K562 (cell line): ENCODE results near the gene SGSM2. TPM values are rescaled to one million over a fixed set of nuclear protein-coding genes. Genes with fewer than 3 reads are reported as not detected.
A peak's percentile ranks its signal among the peaks of the same experiment; 100 is the strongest.

Experiments
- DNMT1 ChIP-seq: fragments of 450-650 bp; IDR thresholded peaks from 2 replicates; pipeline ENCODE4 v1.6.1; 2016; ENCODE audit warnings: antibody characterized with exemption, mild to moderate bottlenecking
- EP400 ChIP-seq: fragments of 450-650 bp; IDR thresholded peaks from 2 replicates; pipeline ENCODE4 v1.6.1; 2017; ENCODE audit warnings: antibody characterized with exemption, mild to moderate bottlenecking, moderate library complexity
- FOXA1 ChIP-seq: fragments of 450-650 bp; IDR thresholded peaks from 2 replicates; pipeline ENCODE4 v1.6.1; 2016; ENCODE audit warnings: mild to moderate bottlenecking, borderline replicate concordance
- KLF1 ChIP-seq: fragments of 450-650 bp; IDR thresholded peaks from 2 replicates; pipeline ENCODE4 v1.6.1; 2016; ENCODE audit warnings: missing genetic modification characterization, missing compliant biosample characterization
- L3MBTL2 ChIP-seq: fragments of 450-650 bp; IDR thresholded peaks from 2 replicates; pipeline ENCODE4 v1.6.1; 2016; ENCODE audit warnings: mild to moderate bottlenecking, moderate library complexity
- LARP7 ChIP-seq: fragments of 450-650 bp; IDR thresholded peaks from 2 replicates; pipeline ENCODE4 v1.6.1; 2016
- NONO ChIP-seq, 2 experiments: fragments of 200-400 bp in 1 of 2; fragments of 450-650 bp in 1 of 2; formaldehyde crosslinking in 1 of 2; IDR thresholded peaks; 2 replicates each; pipeline ENCODE4 v1.6.1; 2017; ENCODE audit warnings: low read depth in 2 of 2, mild to moderate bottlenecking in 2 of 2, moderate library complexity in 2 of 2, low read length in 1 of 2
- PHF8 ChIP-seq: fragments of 200-600 bp; sonication (generic); IDR thresholded peaks from 2 replicates; pipeline ENCODE4 v1.6.1; 2012; ENCODE audit warnings: mixed run types, mild to moderate bottlenecking, inconsistent platforms, low read length, moderate library complexity, borderline replicate concordance
- RBBP5 ChIP-seq: fragments of 200-600 bp; sonication (generic); IDR thresholded peaks from 2 replicates; pipeline ENCODE4 v1.6.1; 2012; ENCODE audit warnings: borderline replicate concordance, mild to moderate bottlenecking, low read length, control low read depth, inconsistent platforms; ENCODE audit not compliant: insufficient read depth, poor library complexity, severe bottlenecking
- SAFB2 ChIP-seq: fragments of 200-400 bp; formaldehyde crosslinking; IDR thresholded peaks from 2 replicates; pipeline ENCODE4 v1.6.1; 2018; ENCODE audit warnings: borderline replicate concordance, low read length, low read depth, moderate library complexity; ENCODE audit not compliant: severe bottlenecking
- SIN3A ChIP-seq, 2 experiments: fragments of 150-350 bp in 1 of 2; IDR thresholded peaks; 2 replicates each; pipeline ENCODE4 v1.6.1; 2011 to 2016; ENCODE audit warnings: borderline replicate concordance in 2 of 2, low read depth in 2 of 2, low read length in 2 of 2, mild to moderate bottlenecking in 2 of 2, moderate library complexity in 2 of 2; ENCODE audit not compliant: control insufficient read depth in 1 of 2
- SIX5 ChIP-seq, 2 experiments: IDR thresholded peaks; 2 replicates each; pipeline ENCODE4 v1.6.1; 2011; ENCODE audit warnings: low read length in 2 of 2, borderline replicate concordance in 1 of 2, low read depth in 1 of 2, mild to moderate bottlenecking in 1 of 2, moderate library complexity in 1 of 2; ENCODE audit not compliant: insufficient read depth in 1 of 2
- SMAD1 ChIP-seq: fragments of 150-350 bp; IDR thresholded peaks from 2 replicates; pipeline ENCODE4 v1.6.1; 2014; ENCODE audit warnings: low read length, low read depth; ENCODE audit not compliant: partially characterized antibody
- SREBF2 ChIP-seq: sonication (generic); formaldehyde crosslinking; IDR thresholded peaks from 2 replicates; pipeline ENCODE4 v1.4.0; 2020; ENCODE audit warnings: mild to moderate bottlenecking, missing genetic modification reagents
- ZBTB7A ChIP-seq: IDR thresholded peaks from 2 replicates; pipeline ENCODE4 v1.6.1; 2011; ENCODE audit warnings: low read depth, mild to moderate bottlenecking, low read length, moderate library complexity, borderline replicate concordance; ENCODE audit not compliant: control insufficient read depth
- ZNF699 ChIP-seq: fragments of 250-450 bp; sonication (Bioruptor Pico); IDR thresholded peaks from 2 replicates; pipeline ENCODE4 v1.8.0; 2021; ENCODE audit warnings: mild to moderate bottlenecking, moderate library complexity; ENCODE audit not compliant: insufficient replicate concordance
- polyA plus RNA-seq, 8 experiments: library from polyadenylated mRNA; depleted of rRNA in 4 of 8; stranded (reverse) in 5 of 8; unstranded in 3 of 8; fragments of >200 nt; fragmentation: Nextera tagmentation in 2 of 8; fragmentation: Illumina TruSeq in 1 of 8; extraction: Ambion mirVana in 2 of 8; extraction: Trizol in 1 of 8; gene quantifications; 2 replicates each; pipeline versions ENCODE4 v1.2.1 to v1.2.3, GENCODE V29; 2011 to 2014; ENCODE audit warnings: inconsistent platforms in 1 of 8, missing spikeins in 1 of 8
- total RNA-seq, 7 experiments: library from RNA; depleted of rRNA in 6 of 7; stranded (reverse); fragments of >200 nt in 6 of 7; fragmentation: Illumina TruSeq in 2 of 7; extraction: Trizol in 2 of 7; gene quantifications; 2 replicates each; pipeline versions ENCODE4 v1.2.1 to v1.2.3, GENCODE V29; 2011 to 2021; ENCODE audit warnings: low replicate concordance in 1 of 7
- TF ChIP-seq, protein P1 (sequence below): fragments of 450-650 bp; formaldehyde crosslinking; IDR thresholded peaks from 2 replicates; pipeline ENCODE4 v1.4.0; 2020; ENCODE audit warnings: mild to moderate bottlenecking
- TF ChIP-seq, protein P2 (sequence below): fragments of 450-650 bp; IDR thresholded peaks from 2 replicates; pipeline ENCODE4 v1.6.1; 2017; ENCODE audit warnings: antibody characterized with exemption, mild to moderate bottlenecking
- TF ChIP-seq, protein P3 (sequence below): conservative IDR thresholded peaks from 2 replicates; pipeline ENCODE4 v1.6.1; 2011; ENCODE audit warnings: low read depth, mild to moderate bottlenecking, low read length; ENCODE audit not compliant: control insufficient read depth

Gene SGSM2
- total and polyA plus RNA-seq, 9 of the 15 experiments (the other 6 are each of a cell fraction or from before 2014, with no cell fraction given), result 0.20 to 26.3 (median 14.8) TPM

GRCh38 chr17:2303204-2304188 lies 33.8 kb upstream of the SGSM2 start, which contains the start of the genes SMG6 and SRR (continued):
- TF ChIP-seq EP400 (peak; percentile 71; the same call in 1 of the 2 replicates), ZBTB7A (peak; percentile 77; the same call in 1 of the 2 replicates), L3MBTL2 (peak; percentile 69; the same call in 1 of the 2 replicates), RBBP5 (peak; percentile 84), NONO (IDR thresholded peaks at IDR 0.05; ENCODE audit: low read depth in 2 of 2, low read length in 1 of 2) (0 out of 4 replicates have a peak, but pooled peaks of 1 of the 2 experiments have one; percentile 14), FOXA1 (no peak), SMAD1 (no peak), KLF1 (tag) (no peak), SAFB2 (no peak), SIX5 (IDR thresholded peaks at IDR 0.05; ENCODE audit: borderline replicate concordance in 1 of 2, insufficient read depth in 1 of 2, low read depth in 1 of 2, low read length in 2 of 2) (no peak), SIN3A (IDR thresholded peaks at IDR 0.05; ENCODE audit: borderline replicate concordance in 2 of 2, control insufficient read depth in 1 of 2, low read depth in 2 of 2, low read length in 2 of 2) (peak in 1 of 2 experiments; percentile 40; a peak in 1 of 4 replicates), SREBF2 (CRISPR knock-in tag) (no peak), ZNF699 (CRISPR knock-in tag) (no peak), DNMT1 (no peak), LARP7 (no peak), PHF8 (peak; percentile 91; the same call in 1 of the 2 replicates)
- TF ChIP-seq, protein P1, sequence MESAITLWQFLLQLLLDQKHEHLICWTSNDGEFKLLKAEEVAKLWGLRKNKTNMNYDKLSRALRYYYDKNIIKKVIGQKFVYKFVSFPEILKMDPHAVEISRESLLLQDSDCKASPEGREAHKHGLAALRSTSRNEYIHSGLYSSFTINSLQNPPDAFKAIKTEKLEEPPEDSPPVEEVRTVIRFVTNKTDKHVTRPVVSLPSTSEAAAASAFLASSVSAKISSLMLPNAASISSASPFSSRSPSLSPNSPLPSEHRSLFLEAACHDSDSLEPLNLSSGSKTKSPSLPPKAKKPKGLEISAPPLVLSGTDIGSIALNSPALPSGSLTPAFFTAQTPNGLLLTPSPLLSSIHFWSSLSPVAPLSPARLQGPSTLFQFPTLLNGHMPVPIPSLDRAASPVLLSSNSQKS, result no peak
- TF ChIP-seq, protein P2, sequence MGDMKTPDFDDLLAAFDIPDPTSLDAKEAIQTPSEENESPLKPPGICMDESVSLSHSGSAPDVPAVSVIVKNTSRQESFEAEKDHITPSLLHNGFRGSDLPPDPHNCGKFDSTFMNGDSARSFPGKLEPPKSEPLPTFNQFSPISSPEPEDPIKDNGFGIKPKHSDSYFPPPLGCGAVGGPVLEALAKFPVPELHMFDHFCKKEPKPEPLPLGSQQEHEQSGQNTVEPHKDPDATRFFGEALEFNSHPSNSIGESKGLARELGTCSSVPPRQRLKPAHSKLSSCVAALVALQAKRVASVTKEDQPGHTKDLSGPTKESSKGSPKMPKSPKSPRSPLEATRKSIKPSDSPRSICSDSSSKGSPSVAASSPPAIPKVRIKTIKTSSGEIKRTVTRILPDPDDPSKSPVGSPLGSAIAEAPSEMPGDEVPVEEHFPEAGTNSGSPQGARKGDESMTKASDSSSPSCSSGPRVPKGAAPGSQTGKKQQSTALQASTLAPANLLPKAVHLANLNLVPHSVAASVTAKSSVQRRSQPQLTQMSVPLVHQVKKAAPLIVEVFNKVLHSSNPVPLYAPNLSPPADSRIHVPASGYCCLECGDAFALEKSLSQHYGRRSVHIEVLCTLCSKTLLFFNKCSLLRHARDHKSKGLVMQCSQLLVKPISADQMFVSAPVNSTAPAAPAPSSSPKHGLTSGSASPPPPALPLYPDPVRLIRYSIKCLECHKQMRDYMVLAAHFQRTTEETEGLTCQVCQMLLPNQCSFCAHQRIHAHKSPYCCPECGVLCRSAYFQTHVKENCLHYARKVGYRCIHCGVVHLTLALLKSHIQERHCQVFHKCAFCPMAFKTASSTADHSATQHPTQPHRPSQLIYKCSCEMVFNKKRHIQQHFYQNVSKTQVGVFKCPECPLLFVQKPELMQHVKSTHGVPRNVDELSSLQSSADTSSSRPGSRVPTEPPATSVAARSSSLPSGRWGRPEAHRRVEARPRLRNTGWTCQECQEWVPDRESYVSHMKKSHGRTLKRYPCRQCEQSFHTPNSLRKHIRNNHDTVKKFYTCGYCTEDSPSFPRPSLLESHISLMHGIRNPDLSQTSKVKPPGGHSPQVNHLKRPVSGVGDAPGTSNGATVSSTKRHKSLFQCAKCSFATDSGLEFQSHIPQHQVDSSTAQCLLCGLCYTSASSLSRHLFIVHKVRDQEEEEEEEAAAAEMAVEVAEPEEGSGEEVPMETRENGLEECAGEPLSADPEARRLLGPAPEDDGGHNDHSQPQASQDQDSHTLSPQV, result peak; percentile 43
- TF ChIP-seq, protein P3, sequence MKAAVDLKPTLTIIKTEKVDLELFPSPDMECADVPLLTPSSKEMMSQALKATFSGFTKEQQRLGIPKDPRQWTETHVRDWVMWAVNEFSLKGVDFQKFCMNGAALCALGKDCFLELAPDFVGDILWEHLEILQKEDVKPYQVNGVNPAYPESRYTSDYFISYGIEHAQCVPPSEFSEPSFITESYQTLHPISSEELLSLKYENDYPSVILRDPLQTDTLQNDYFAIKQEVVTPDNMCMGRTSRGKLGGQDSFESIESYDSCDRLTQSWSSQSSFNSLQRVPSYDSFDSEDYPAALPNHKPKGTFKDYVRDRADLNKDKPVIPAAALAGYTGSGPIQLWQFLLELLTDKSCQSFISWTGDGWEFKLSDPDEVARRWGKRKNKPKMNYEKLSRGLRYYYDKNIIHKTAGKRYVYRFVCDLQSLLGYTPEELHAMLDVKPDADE, result 0 out of 2 replicates have a peak, but pooled peaks have one; percentile 16
